ENCODE measurements around the gene L3MBTL4.

Gene L3MBTL4

DNA sequence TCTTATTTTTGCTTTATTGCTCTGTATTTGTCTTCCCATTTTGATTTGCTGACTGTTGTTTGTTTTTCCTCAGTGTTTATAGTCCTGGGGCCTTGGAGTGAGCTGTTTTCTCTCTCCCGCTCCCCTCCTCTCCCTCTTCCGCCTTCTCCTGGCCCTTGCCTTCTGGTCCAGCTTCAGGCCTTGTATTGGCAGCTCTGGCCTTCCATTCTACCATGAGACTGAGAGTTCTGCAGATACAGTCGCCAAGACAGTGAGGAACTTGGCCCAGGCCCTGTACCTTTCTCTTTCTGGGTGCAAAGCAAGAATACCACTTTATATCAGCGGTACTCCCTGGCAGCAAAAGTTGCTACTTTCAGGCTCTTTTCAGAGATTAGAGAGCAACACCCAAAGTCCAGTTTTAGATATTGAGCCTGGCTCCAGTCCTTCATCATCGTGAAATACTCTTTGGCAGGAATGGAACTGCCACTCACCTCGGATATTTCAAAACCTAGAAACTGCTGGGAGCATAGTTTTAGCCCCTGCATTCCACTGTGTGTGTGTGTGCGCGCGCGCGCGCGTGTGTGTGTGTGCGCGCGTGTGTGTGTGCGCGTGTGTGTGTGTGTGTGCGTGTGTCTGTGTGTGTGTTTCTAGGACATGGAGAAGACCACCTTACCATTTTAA is 17.1 kb upstream of the L3MBTL4 start:
- TF ChIP-seq RAD21 (IDR thresholded peaks at IDR 0.05; ENCODE audit: low read depth) (no peak), CEBPB (IDR thresholded peaks at IDR 0.05) (no peak), TEAD4 (IDR thresholded peaks at IDR 0.05) (no peak), CREB1 (IDR thresholded peaks at IDR 0.05; ENCODE audit: low read depth) (no peak), YY1 (IDR thresholded peaks at IDR 0.05; ENCODE audit: low read depth) (no peak), MAX (IDR thresholded peaks at IDR 0.05) (no peak), ZBTB7A (IDR thresholded peaks at IDR 0.05; ENCODE audit: low read depth) (no peak), TCF12 (IDR thresholded peaks at IDR 0.05; ENCODE audit: low read depth) (no peak), TAF1 (IDR thresholded peaks at IDR 0.05; ENCODE audit: low read depth) (no peak)
- TF ChIP-seq, protein P1, sequence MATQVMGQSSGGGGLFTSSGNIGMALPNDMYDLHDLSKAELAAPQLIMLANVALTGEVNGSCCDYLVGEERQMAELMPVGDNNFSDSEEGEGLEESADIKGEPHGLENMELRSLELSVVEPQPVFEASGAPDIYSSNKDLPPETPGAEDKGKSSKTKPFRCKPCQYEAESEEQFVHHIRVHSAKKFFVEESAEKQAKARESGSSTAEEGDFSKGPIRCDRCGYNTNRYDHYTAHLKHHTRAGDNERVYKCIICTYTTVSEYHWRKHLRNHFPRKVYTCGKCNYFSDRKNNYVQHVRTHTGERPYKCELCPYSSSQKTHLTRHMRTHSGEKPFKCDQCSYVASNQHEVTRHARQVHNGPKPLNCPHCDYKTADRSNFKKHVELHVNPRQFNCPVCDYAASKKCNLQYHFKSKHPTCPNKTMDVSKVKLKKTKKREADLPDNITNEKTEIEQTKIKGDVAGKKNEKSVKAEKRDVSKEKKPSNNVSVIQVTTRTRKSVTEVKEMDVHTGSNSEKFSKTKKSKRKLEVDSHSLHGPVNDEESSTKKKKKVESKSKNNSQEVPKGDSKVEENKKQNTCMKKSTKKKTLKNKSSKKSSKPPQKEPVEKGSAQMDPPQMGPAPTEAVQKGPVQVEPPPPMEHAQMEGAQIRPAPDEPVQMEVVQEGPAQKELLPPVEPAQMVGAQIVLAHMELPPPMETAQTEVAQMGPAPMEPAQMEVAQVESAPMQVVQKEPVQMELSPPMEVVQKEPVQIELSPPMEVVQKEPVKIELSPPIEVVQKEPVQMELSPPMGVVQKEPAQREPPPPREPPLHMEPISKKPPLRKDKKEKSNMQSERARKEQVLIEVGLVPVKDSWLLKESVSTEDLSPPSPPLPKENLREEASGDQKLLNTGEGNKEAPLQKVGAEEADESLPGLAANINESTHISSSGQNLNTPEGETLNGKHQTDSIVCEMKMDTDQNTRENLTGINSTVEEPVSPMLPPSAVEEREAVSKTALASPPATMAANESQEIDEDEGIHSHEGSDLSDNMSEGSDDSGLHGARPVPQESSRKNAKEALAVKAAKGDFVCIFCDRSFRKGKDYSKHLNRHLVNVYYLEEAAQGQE (IDR thresholded peaks at IDR 0.05; ENCODE audit: low read depth): no peak
- TF ChIP-seq, protein P2, sequence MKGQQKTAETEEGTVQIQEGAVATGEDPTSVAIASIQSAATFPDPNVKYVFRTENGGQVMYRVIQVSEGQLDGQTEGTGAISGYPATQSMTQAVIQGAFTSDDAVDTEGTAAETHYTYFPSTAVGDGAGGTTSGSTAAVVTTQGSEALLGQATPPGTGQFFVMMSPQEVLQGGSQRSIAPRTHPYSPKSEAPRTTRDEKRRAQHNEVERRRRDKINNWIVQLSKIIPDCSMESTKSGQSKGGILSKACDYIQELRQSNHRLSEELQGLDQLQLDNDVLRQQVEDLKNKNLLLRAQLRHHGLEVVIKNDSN (IDR thresholded peaks at IDR 0.05): no peak

DNA sequence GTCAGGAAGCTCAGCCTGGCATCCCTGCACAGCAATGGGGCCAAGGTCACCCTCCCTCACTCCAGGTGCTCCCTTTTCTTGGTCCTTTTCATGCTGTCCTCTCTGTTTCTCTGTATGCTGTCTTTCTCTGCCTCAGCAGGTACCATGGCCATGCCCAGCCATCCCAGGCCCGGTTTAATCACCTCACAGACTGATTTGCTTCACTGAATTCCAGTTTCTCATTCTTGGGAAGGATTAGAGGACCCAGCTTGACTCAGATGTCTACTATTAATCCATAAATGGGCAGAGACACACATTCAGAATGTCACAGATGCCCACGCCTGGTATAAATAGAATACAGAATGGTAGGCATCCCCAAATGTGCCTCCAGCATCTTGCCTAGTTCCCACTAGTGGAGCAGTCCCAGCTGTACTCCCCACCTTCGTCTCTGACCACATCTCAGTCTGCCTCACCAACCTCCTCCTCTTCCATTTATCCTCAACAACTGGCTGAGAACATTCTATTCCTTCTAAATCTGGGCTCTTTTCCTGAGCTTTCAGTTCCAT is 14.2 kb upstream of the L3MBTL4 start:
- TF ChIP-seq, protein P2 (IDR thresholded peaks at IDR 0.05): no peak
- TF ChIP-seq CREB1 (IDR thresholded peaks at IDR 0.05; ENCODE audit: low read depth) (no peak), EGR1 (IDR thresholded peaks at IDR 0.05) (no peak), TAF1 (IDR thresholded peaks at IDR 0.05; ENCODE audit: low read depth) (no peak), FOXM1 (IDR thresholded peaks at IDR 0.05; ENCODE audit: borderline replicate concordance, low read depth) (no peak), MAX (IDR thresholded peaks at IDR 0.05) (no peak), RAD21 (IDR thresholded peaks at IDR 0.05; ENCODE audit: low read depth) (no peak), YY1 (IDR thresholded peaks at IDR 0.05; ENCODE audit: low read depth) (no peak), TCF12 (IDR thresholded peaks at IDR 0.05; ENCODE audit: low read depth) (no peak), ZBTB7A (IDR thresholded peaks at IDR 0.05; ENCODE audit: low read depth) (no peak), NFIC (IDR thresholded peaks at IDR 0.05) (no peak), TEAD4 (IDR thresholded peaks at IDR 0.05) (no peak), CEBPB (IDR thresholded peaks at IDR 0.05) (no peak), EP300 (IDR thresholded peaks at IDR 0.05; ENCODE audit: borderline replicate concordance) (no peak)
- TF ChIP-seq, protein P1 (IDR thresholded peaks at IDR 0.05; ENCODE audit: low read depth): no peak

- TF ChIP-seq YY1 (IDR thresholded peaks at IDR 0.05; ENCODE audit: low read depth) (no peak), CREB1 (IDR thresholded peaks at IDR 0.05; ENCODE audit: low read depth) (no peak), ZBTB7A (IDR thresholded peaks at IDR 0.05; ENCODE audit: low read depth) (no peak), TEAD4 (IDR thresholded peaks at IDR 0.05) (no peak), CEBPB (IDR thresholded peaks at IDR 0.05) (no peak)
- TF ChIP-seq, protein P2 (IDR thresholded peaks at IDR 0.05): no peak
Measured at GRCh38 chr18:6427286-6427685, 12.6 kb upstream of the L3MBTL4 start.

DNA sequence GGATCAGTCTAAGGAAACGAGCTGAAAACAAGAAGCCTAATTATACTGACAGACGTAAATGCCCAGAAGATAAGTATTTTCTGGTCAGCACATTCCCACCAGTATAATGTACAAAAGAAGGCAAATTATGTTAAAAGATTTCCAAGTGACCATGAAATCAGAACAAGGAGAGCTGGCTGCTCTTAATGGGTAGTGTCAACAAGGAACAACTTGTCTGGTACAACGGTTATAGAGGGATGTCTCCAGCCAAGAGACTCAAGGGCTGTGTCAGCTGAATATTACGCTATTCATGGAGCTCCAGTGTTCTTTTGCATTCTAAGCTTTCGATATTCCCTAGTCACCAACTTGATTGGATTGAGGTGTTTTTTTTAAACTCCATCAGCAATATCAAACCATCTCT is 8.6 kb upstream of the L3MBTL4 start:
- TF ChIP-seq CREB1 (IDR thresholded peaks at IDR 0.05; ENCODE audit: low read depth): no peak
- no peak for TF ChIP-seq NFIC (IDR thresholded peaks at IDR 0.05)
- no peak for TF ChIP-seq TCF12 (IDR thresholded peaks at IDR 0.05; ENCODE audit: low read depth)

DNA sequence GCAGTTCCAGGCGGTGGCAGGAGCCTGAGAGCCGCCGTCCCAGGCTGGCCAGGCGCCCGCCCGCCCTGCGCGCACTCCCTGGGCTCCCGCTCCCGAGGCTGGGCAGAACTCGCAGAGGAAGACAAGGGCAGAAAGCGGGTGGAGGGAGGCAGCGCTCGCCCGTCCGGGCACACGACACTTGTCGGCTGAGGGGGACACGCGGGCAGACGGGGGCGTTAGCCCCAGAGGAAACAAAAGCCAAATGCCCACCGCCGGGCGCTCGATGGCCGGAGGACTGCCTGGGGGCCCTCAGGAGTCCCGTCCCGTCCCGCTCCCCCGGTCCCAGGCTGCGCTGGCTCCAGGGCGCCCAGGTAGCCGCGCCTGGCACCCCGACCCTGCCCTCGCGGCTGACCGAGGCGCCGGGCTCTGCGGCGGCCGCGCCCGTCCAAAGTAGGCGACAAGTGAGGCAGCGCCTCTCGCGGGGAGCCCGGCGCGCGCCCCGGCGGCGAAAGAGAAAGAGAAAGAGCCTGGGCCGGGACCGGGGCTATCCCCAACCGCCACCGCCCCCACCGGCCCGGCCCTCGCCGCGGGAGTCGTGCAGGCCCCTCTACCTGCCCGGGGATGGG is 491 bp downstream of the L3MBTL4 start:
- TF ChIP-seq ZBTB7A (IDR thresholded peaks at IDR 0.05; ENCODE audit: low read depth) (no peak), MAX (IDR thresholded peaks at IDR 0.05) (no peak), FOXM1 (IDR thresholded peaks at IDR 0.05; ENCODE audit: borderline replicate concordance, low read depth) (no peak), CEBPB (IDR thresholded peaks at IDR 0.05) (no peak), EGR1 (IDR thresholded peaks at IDR 0.05) (no peak), RAD21 (IDR thresholded peaks at IDR 0.05; ENCODE audit: low read depth) (no peak), EP300 (IDR thresholded peaks at IDR 0.05; ENCODE audit: borderline replicate concordance) (no peak), TEAD4 (IDR thresholded peaks at IDR 0.05) (no peak), YY1 (IDR thresholded peaks at IDR 0.05; ENCODE audit: low read depth) (no peak), NFIC (IDR thresholded peaks at IDR 0.05) (no peak), CREB1 (IDR thresholded peaks at IDR 0.05; ENCODE audit: low read depth) (no peak), TAF1 (IDR thresholded peaks at IDR 0.05; ENCODE audit: low read depth) (no peak), TCF12 (IDR thresholded peaks at IDR 0.05; ENCODE audit: low read depth) (no peak)
- TF ChIP-seq, protein P1 (IDR thresholded peaks at IDR 0.05; ENCODE audit: low read depth): no peak
- TF ChIP-seq, protein P2 (IDR thresholded peaks at IDR 0.05): no peak
